Activated CD8-positive, alpha-beta T cell treated with anti-CD3 and anti-CD28 coated beads, Interleukin-2, amount 10 ng/mL, durations not matched to agents 7 days and 5 days (primary cell): Measurements from ENCODE around the gene GNG5. TPM values are rescaled to one million over a fixed set of nuclear protein-coding genes. Genes with fewer than 3 reads are reported as not detected.
"Not testable (repeated sequence)": the region's sequence is repeated elsewhere in the genome, so short reads cannot be mapped to it uniquely, and the experiment has no call there.

Experiments
- ATAC-seq: fragments of 150-1000 bp; cut with Tn5 transposase; one replicate; pipeline ENCODE4 v1.10.0; 2021; ENCODE audit warnings: moderate library complexity
- CTCF ChIA-PET: fragments of 350-600 bp; sonication (Branson Sonifier 250); formaldehyde crosslinking; loops from one replicate; lab custom pipeline; 2021; ENCODE audit warnings: antibody characterized with exemption; lab: Charles Lee
- POLR2A ChIA-PET: fragments of 350-600 bp; sonication (Branson Sonifier 250); formaldehyde crosslinking; loops from one replicate; lab custom pipeline; 2021; ENCODE audit warnings: antibody characterized with exemption; lab: Charles Lee
- DNase-seq: peaks from one replicate; pipeline ENCODE4 v3.0.0-alpha.2; 2020
- H3K27ac Mint-ChIP-seq: one replicate; pipeline ENCODE4 v1.8.0; 2021; ENCODE audit warnings: mild to moderate bottlenecking, mixed read lengths
- H3K27me3 Mint-ChIP-seq: one replicate; pipeline ENCODE4 v1.8.0; 2021; ENCODE audit warnings: low read depth, mixed read lengths
- H3K36me3 Mint-ChIP-seq: one replicate; pipeline ENCODE4 v1.8.0; 2021; ENCODE audit warnings: low read depth, mixed read lengths
- H3K4me1 Mint-ChIP-seq: one replicate; pipeline ENCODE4 v1.8.0; 2021; ENCODE audit warnings: low read depth, mixed read lengths
- H3K4me3 Mint-ChIP-seq: one replicate; pipeline ENCODE4 v1.8.0; 2021; ENCODE audit warnings: mild to moderate bottlenecking, mixed read lengths
- H3K9me3 Mint-ChIP-seq: one replicate; pipeline ENCODE4 v1.8.0; 2022; ENCODE audit warnings: mixed read lengths; ENCODE audit not compliant: insufficient read depth
- total RNA-seq, 2 experiments: library from RNA; stranded (reverse); gene quantifications; one replicate each; pipeline ENCODE4 v1.2.3, GENCODE V29; 2021

GNG5 gene
- total RNA-seq, 2 experiments from 2014 or later, result 99.0 to 106 TPM

DNA sequence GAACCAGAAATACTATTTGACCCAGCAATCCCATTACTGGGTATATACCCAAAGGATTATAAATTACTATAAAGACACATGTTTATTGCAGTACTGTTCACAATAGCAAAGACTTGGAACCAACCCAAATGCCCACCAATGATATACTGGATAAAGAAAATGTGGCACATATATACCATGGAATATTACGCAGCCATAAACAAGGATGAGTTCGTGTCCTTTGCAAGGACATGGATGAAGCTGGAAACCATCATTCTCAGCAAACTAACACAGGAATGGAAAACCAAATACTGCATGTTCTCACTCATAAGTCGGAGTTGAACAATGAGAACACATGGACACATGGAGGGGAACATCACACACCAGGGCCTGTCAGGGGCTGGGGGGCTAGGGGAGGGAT lies 57.7 kb downstream of the GNG5 start:
- CTCF ChIA-PET, result interaction anchor here (1.3 kb wide), 1 partner anchor 16 kb away, joined by 4 read pairs; no protein-coding TSS in a partner anchor
- H3K4me3 Mint-ChIP-seq, H3K27ac Mint-ChIP-seq, H3K36me3 Mint-ChIP-seq, ATAC-seq, DNase-seq, POLR2A ChIA-PET, H3K4me1 Mint-ChIP-seq: not testable (repeated sequence)
- Mint-ChIP-seq H3K9me3 (peaks cover 11% of the 10 kb centered on the region), H3K27me3 (peaks cover 15% of the 10 kb centered on the region)

Other genes with a start within 250 kb of the GNG5 start
- under 1 TPM in 1 of 2 experiments, not detected in 1; 0.29 TPM for gene SAMD13, start 204.9 kb downstream of the GNG5 start, total RNA-seq
- gene DNASE2B, start 108.1 kb downstream of the GNG5 start, total RNA-seq, result not detected
- 10 to 100 TPM; 41.6 to 44.1 TPM for gene RPF1, start 27.3 kb downstream of the GNG5 start, total RNA-seq
- gene SPATA1, start 195 bp downstream of the GNG5 start, total RNA-seq, result 1 to 10 TPM; 3.3 to 3.4 TPM
- gene CTBS, start 67.9 kb upstream of the GNG5 start, total RNA-seq, result 10 to 100 TPM; 12.3 to 12.7 TPM
- gene SSX2IP, start 183.9 kb upstream of the GNG5 start, total RNA-seq, result 10 to 100 TPM; 15.5 to 16.0 TPM